Stimulated activated effector memory CD8-positive, alpha-beta T cell treated with anti-CD3 and anti-CD28 coated beads, Interleukin-12 subunit alpha, Interleukin-12 subunit beta, amount 100 ng/mL, for 72 hours (primary cell): ENCODE measurements around the gene C17orf50.

Source experiments
- ATAC-seq: fragments of 150-1000 bp; cut with Tn5 transposase; 2 replicates; pipeline ENCODE4 v1.10.0; 2021
- DNase-seq, 2 donors: peaks; one replicate each; pipeline ENCODE4 v3.0.0; 2021 to 2022; ENCODE audit warnings: low spot score in 2 of 2
- H3K27ac Mint-ChIP-seq: one replicate; pipeline ENCODE4 v1.8.0; 2022; ENCODE audit warnings: mild to moderate bottlenecking, mixed read lengths
- H3K36me3 Mint-ChIP-seq: one replicate; pipeline ENCODE4 v1.8.0; 2022; ENCODE audit warnings: mild to moderate bottlenecking, mixed read lengths
- H3K4me1 Mint-ChIP-seq: one replicate; pipeline ENCODE4 v1.8.0; 2022; ENCODE audit warnings: mixed read lengths
- H3K4me3 Mint-ChIP-seq: one replicate; pipeline ENCODE4 v1.8.0; 2022; ENCODE audit warnings: mild to moderate bottlenecking, mixed read lengths
- H3K9me3 Mint-ChIP-seq: one replicate; pipeline ENCODE4 v1.8.0; 2022; ENCODE audit warnings: mixed read lengths

C17orf50 gene

GRCh38 chr17:35761601-35762000 lies 914 bp downstream of the C17orf50 start:
- peaks cover 7% of the 10 kb centered on the region for H3K4me1 Mint-ChIP-seq
- H3K27ac Mint-ChIP-seq = peak overlapping the region; percentile 60
- no peaks in the 10 kb centered on the region for H3K9me3 Mint-ChIP-seq
- peaks cover 4% of the 10 kb centered on the region for H3K36me3 Mint-ChIP-seq
- DNase-seq (no peak), ATAC-seq (no peak)
- no peak overlapping the region for H3K4me3 Mint-ChIP-seq

GRCh38 chr17:35763767-35764122 lies 3.1 kb downstream of the C17orf50 start:
- Mint-ChIP-seq H3K4me3 (peak overlapping the region; percentile 90), H3K27ac (no peak overlapping the region), H3K9me3 (no peaks in the 10 kb centered on the region), H3K4me1 (peaks cover 7% of the 10 kb centered on the region), H3K36me3 (peaks cover 4% of the 10 kb centered on the region)
- ATAC-seq (no peak), DNase-seq (no peak)

GRCh38 chr17:35764123-35764991 lies 3.7 kb downstream of the C17orf50 start:
- ATAC-seq (peak; percentile 96), DNase-seq (peak; percentile 95 to 96)
- Mint-ChIP-seq H3K27ac (no peak overlapping the region), H3K9me3 (no peaks in the 10 kb centered on the region), H3K36me3 (peaks cover 4% of the 10 kb centered on the region), H3K4me3 (peak overlapping the region; percentile 90), H3K4me1 (peaks cover 7% of the 10 kb centered on the region)

- no peak for ATAC-seq
Measured at GRCh38 chr17:35765086-35765710, 4.5 kb downstream of the C17orf50 start.

GRCh38 chr17:35765756-35766488 lies 5.2 kb downstream of the C17orf50 start:
- Mint-ChIP-seq H3K4me3 (peak overlapping the region; percentile 90), H3K36me3 (peaks cover 4% of the 10 kb centered on the region), H3K9me3 (no peaks in the 10 kb centered on the region), H3K27ac (no peak overlapping the region), H3K4me1 (peaks cover 7% of the 10 kb centered on the region)
- ATAC-seq (no peak), DNase-seq (no peak)

More at GRCh38 chr17:35765086-35765710, 4.5 kb downstream of the C17orf50 start:
- Mint-ChIP-seq H3K4me3 (peak overlapping the region; percentile 90), H3K4me1 (peaks cover 7% of the 10 kb centered on the region), H3K36me3 (peaks cover 4% of the 10 kb centered on the region), H3K27ac (no peak overlapping the region), H3K9me3 (no peaks in the 10 kb centered on the region)
- DNase-seq = no peak

GRCh38 chr17:35766489-35766877 lies 5.8 kb downstream of the C17orf50 start:
- Mint-ChIP-seq H3K27ac (no peak overlapping the region), H3K9me3 (no peaks in the 10 kb centered on the region), H3K4me3 (no peak overlapping the region), H3K36me3 (peaks cover 4% of the 10 kb centered on the region), H3K4me1 (peaks cover 7% of the 10 kb centered on the region)
- ATAC-seq (no peak), DNase-seq (no peak)

DNA sequence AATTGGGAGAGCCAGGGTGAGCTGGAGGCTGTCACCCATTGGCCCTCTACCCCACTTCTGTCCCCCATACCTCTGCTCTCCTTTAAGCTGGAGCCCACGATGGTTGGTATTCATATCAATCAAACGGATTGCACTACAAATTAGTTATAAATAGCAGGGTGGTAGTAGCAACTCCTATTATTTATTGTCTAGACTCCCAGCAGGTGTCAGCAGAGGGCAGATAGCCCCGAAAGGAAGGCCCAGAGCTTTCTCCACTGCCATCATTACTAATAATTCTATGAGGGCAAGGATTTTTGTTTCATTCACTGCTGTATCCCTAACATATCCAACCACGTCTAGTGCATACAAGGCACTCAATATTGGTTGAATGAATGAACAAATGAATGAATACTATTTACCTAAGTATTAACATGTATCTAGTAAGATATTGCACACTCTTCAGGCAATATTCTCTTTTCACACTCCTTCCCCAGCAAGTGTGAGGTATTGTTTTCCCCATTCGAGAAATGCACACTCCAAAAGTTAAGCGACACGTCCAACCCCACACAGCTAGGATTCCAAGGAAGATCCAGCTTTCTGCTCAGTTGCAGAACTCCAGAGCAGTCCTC lies 6.3 kb downstream of the C17orf50 start:
- Mint-ChIP-seq H3K9me3 (no peaks in the 10 kb centered on the region), H3K36me3 (peaks cover 4% of the 10 kb centered on the region), H3K4me3 (no peak overlapping the region), H3K27ac (no peak overlapping the region), H3K4me1 (peaks cover 7% of the 10 kb centered on the region)
- ATAC-seq (no peak), DNase-seq (no peak)

DNA sequence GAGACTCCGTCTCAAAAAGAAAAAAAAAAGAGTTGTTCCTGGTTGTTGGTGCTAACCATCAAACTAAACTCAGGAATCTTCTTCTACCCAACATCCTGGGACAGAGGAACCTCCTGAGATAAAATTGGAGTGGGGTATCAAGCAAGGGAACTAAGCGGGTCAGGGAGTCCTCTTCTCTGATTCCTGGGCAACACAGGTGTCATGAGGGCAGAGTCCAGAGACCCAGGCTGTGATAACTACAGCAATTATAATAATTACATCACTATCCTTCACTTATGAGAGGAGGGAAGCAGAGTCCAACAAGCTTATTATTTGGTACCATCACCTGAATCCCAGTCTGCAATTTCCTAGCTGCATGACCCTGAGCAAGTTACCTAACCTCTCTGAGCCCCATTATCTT lies 8.1 kb downstream of the C17orf50 start:
- DNase-seq (no peak), ATAC-seq (no peak)
- peaks cover 4% of the 10 kb centered on the region for H3K36me3 Mint-ChIP-seq
- H3K4me3 Mint-ChIP-seq = no peak overlapping the region
- H3K9me3 Mint-ChIP-seq = no peaks in the 10 kb centered on the region
- no peak overlapping the region for H3K27ac Mint-ChIP-seq
- peaks cover 7% of the 10 kb centered on the region for H3K4me1 Mint-ChIP-seq

DNA sequence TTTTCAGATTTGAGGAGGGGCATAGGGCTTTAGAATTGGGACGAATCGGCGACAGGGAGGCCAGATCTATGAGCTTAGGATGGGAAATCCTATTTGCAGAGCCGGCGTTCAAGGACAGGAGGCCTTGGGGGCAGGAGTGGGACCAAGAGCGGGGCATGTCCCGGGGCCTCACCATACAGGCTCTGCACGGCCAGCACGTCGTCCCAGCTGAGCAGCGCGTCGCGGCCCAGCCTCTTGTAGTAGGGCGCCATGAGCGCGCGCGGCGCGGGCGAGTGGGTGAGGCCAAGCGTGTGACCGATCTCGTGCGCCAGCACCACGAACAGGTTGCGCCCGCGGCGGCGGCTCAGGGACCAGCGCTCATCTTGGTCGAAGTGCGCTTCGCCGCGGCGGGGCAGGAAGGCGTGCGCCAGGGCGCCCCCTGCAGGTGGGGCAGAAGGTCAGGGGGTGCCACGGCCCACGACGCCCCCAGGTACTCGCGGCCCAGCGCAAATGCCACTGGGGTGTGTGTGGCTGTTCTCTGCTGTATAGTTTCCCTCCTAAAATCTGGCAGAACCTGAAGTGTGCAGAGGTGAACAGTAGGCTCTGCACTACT lies 9.3 kb downstream of the C17orf50 start:
- Mint-ChIP-seq H3K4me3 (no peak overlapping the region), H3K27ac (no peak overlapping the region), H3K4me1 (peaks cover under 1% of the 10 kb centered on the region), H3K36me3 (no peaks in the 10 kb centered on the region), H3K9me3 (no peaks in the 10 kb centered on the region)
- ATAC-seq (no peak), DNase-seq (no peak)

GRCh38 chr17:35773129-35773528 lies 12.4 kb downstream of the C17orf50 start:
- H3K4me1 Mint-ChIP-seq = no peaks in the 10 kb centered on the region
- no peak overlapping the region for H3K4me3 Mint-ChIP-seq
- DNase-seq (no peak), ATAC-seq (peak; percentile 22)
- H3K27ac Mint-ChIP-seq = no peak overlapping the region
- no peaks in the 10 kb centered on the region for H3K36me3 Mint-ChIP-seq
- H3K9me3 Mint-ChIP-seq = no peaks in the 10 kb centered on the region

DNA sequence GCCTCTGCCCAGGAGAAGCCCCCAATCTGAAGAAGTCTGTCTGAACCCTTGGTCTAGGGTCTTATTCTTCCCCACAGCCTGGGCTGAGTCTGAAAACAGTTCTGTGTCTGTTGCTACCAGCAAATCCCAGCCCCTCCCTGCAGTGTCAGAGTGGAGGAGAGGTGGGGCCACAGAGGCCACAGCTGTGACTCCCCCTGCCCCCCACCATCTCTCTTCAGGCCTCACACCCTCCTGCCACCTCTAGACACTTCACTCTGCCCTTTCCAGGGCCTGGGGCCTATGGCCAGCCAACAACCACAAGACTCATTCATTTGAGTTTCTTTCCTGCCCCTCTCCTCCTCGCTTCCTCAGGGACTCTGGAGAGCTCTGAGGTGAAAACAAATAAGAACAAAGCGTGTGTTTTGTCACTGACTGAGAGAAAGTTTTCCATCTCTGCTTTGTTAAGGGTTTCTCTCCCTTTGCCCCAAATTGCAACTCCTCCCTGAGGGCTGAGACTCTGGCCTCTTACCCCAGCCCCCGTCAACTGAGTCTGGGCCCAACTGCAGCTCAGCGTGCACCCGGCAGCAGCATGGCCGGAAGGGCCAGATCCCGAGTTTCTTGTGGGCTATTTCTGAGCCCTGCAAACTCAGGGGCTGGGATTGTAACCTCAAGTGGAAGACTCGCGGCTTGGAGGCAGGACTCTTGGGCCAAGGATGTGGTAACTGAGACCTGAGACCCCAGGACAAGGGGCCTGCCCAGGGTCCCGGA lies 13.2 kb downstream of the C17orf50 start:
- H3K9me3 Mint-ChIP-seq = no peaks in the 10 kb centered on the region
- H3K27ac Mint-ChIP-seq = no peak overlapping the region

DNA sequence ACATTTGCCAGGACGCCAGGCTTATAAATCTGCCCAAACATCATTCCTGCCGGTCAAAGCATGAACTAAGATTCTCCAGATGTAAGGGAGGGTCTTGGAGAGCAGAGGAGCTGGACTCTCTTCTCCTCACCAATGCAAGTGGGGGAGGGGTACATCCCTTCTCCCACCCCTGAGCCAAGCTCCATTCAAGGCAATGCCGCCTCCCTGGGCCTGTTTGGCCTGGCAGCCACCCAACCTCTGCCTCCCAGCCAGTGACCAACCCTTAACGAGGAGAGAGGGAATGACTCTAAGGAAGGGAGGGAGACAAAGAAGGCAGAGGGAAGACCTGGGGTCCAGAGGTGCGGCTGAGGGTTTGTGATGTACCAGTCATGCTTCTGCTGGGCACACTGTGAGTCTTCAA lies 13.8 kb downstream of the C17orf50 start:
- Mint-ChIP-seq H3K4me1 (no peaks in the 10 kb centered on the region), H3K4me3 (no peak overlapping the region), H3K27ac (no peak overlapping the region), H3K9me3 (no peaks in the 10 kb centered on the region), H3K36me3 (no peaks in the 10 kb centered on the region)
- DNase-seq (no peak), ATAC-seq (no peak)

More for the DNA sequence above, 13.2 kb downstream of the C17orf50 start:
- ATAC-seq = peak; percentile 28
- Mint-ChIP-seq H3K4me1 (no peaks in the 10 kb centered on the region), H3K36me3 (no peaks in the 10 kb centered on the region), H3K4me3 (no peak overlapping the region)
- no peak for DNase-seq

- Mint-ChIP-seq H3K9me3 (no peaks in the 10 kb centered on the region), H3K27ac (no peak overlapping the region), H3K36me3 (no peaks in the 10 kb centered on the region), H3K4me3 (no peak overlapping the region), H3K4me1 (no peaks in the 10 kb centered on the region)
- DNase-seq = no peak
- ATAC-seq = no peak
Measured at GRCh38 chr17:35775039-35775438, 14.4 kb downstream of the C17orf50 start.

GRCh38 chr17:35775583-35775982 lies 14.9 kb downstream of the C17orf50 start:
- Mint-ChIP-seq H3K36me3 (no peaks in the 10 kb centered on the region), H3K4me3 (no peak overlapping the region), H3K9me3 (no peaks in the 10 kb centered on the region), H3K4me1 (no peaks in the 10 kb centered on the region), H3K27ac (no peak overlapping the region)
- DNase-seq = no peak
- ATAC-seq = no peak
